NCI-H526 treated with DMSO at 0.1 percent for 48 hours (cell line): ENCODE data around the gene HMG20B.
"Not testable (repeated sequence)": the region's sequence is repeated elsewhere in the genome, so short reads cannot be mapped to it uniquely, and the experiment has no call there.

Experiments used
- DNase-seq: peaks from one replicate; lab custom pipeline; 2025; lab: John Stamatoyannopoulos, UW

Gene HMG20B

GRCh38 chr19:3584036-3584802 lies 11.5 kb downstream of the HMG20B start:
- not testable (repeated sequence) for DNase-seq

- no peak for DNase-seq
These were observed 12.8 kb downstream of the HMG20B start, which contains the start of gene GIPC3 for GRCh38 chr19:3585301-3586126. TSS of gene GIPC3 (plus strand) at chr19:3585478. CDS start at chr19:3585598, 120 bp downstream.

GRCh38 chr19:3586127-3586626 lies 13.4 kb downstream of the HMG20B start:
- DNase-seq: no peak

GRCh38 chr19:3586707-3587346 lies 14.1 kb downstream of the HMG20B start:
- DNase-seq: no peak

- DNase-seq: no peak
These were observed 16.7 kb downstream of the HMG20B start for GRCh38 chr19:3589439-3589838.

GRCh38 chr19:3589949-3590348 lies 17.2 kb downstream of the HMG20B start:
- no peak for DNase-seq

GRCh38 chr19:3590991-3591659 lies 18.4 kb downstream of the HMG20B start:
- no peak for DNase-seq

GRCh38 chr19:3591876-3592613 lies 19.3 kb downstream of the HMG20B start:
- no peak for DNase-seq

GRCh38 chr19:3593156-3593555 lies 20.4 kb downstream of the HMG20B start:
- DNase-seq: no peak

GRCh38 chr19:3595521-3596061 lies 22.8 kb downstream of the HMG20B start:
- no peak for DNase-seq

- no peak for DNase-seq
These were observed 27.0 kb downstream of the HMG20B start for GRCh38 chr19:3599776-3600187.

- DNase-seq: no peak
These were observed 28.3 kb downstream of the HMG20B start for GRCh38 chr19:3601021-3601420.

GRCh38 chr19:3603121-3603811 lies 30.5 kb downstream of the HMG20B start:
- DNase-seq: no peak

GRCh38 chr19:3604227-3604986 lies 31.7 kb downstream of the HMG20B start:
- no peak for DNase-seq

GRCh38 chr19:3604987-3605343 lies 32.2 kb downstream of the HMG20B start:
- DNase-seq: no peak

- no peak for DNase-seq
These were observed 32.6 kb downstream of the HMG20B start for GRCh38 chr19:3605361-3605760.

GRCh38 chr19:3605770-3606169 lies 33.0 kb downstream of the HMG20B start:
- DNase-seq: no peak

- DNase-seq: no peak
These were observed 33.5 kb downstream of the HMG20B start for GRCh38 chr19:3606174-3606689.

GRCh38 chr19:3606690-3607289 lies 34.0 kb downstream of the HMG20B start, which contains the start of gene TBXA2R:
TSS of gene TBXA2R (minus strand) at chr19:3606875. CDS start at chr19:3600634, 6,241 bp downstream.
- DNase-seq: no peak
